ENCODE results near the gene GALNT10.
"Not testable (repeated sequence)": the region's sequence is repeated elsewhere in the genome, so short reads cannot be mapped to it uniquely, and the experiment has no call there.

Gene GALNT10

GRCh38 chr5:154358516-154359220, 168.1 kb downstream of the GALNT10 start:
- no peak for DNase-seq

- DNase-seq: no peak
These were observed 168.7 kb downstream of the GALNT10 start for GRCh38 chr5:154359221-154359573.

- not testable (repeated sequence) for DNase-seq
These were observed 169.7 kb downstream of the GALNT10 start for GRCh38 chr5:154360241-154360640.

- no peak for DNase-seq
These were observed 172.9 kb downstream of the GALNT10 start for GRCh38 chr5:154363411-154363810.

- no peak for DNase-seq
These were observed 174.2 kb downstream of the GALNT10 start for GRCh38 chr5:154364771-154365170.

GRCh38 chr5:154365823-154366222, 175.3 kb downstream of the GALNT10 start:
- no peak for DNase-seq

- no peak for DNase-seq
These were observed 175.8 kb downstream of the GALNT10 start for GRCh38 chr5:154366353-154366752.

GRCh38 chr5:154367101-154367500, 176.6 kb downstream of the GALNT10 start:
- no peak for DNase-seq

GRCh38 chr5:154368041-154368800, 177.7 kb downstream of the GALNT10 start:
- DNase-seq: no peak

GRCh38 chr5:154369682-154370081, 179.1 kb downstream of the GALNT10 start:
- DNase-seq: no peak

- no peak for DNase-seq
These were observed 179.6 kb downstream of the GALNT10 start for GRCh38 chr5:154370119-154370518.

- DNase-seq: no peak
These were observed 180.3 kb downstream of the GALNT10 start for GRCh38 chr5:154370813-154371212.

- no peak for DNase-seq
These were observed 181.2 kb downstream of the GALNT10 start for GRCh38 chr5:154371687-154372086.

GRCh38 chr5:154372661-154373060, 182.1 kb downstream of the GALNT10 start:
- DNase-seq: no peak

- no peak for DNase-seq
These were observed 182.8 kb downstream of the GALNT10 start for GRCh38 chr5:154373326-154373725.

- DNase-seq: no peak
These were observed 183.2 kb downstream of the GALNT10 start for GRCh38 chr5:154373729-154374179.

GRCh38 chr5:154374264-154374663, 183.7 kb downstream of the GALNT10 start:
- DNase-seq: no peak

- no peak for DNase-seq
These were observed 184.9 kb downstream of the GALNT10 start for GRCh38 chr5:154375329-154376008.

- DNase-seq: no peak
These were observed 185.9 kb downstream of the GALNT10 start for GRCh38 chr5:154376481-154376880.

- DNase-seq: no peak
These were observed 187.4 kb downstream of the GALNT10 start for GRCh38 chr5:154377754-154378533.

GRCh38 chr5:154380263-154380662, 189.7 kb downstream of the GALNT10 start:
- DNase-seq: no peak

- no peak for DNase-seq
These were observed 194.1 kb downstream of the GALNT10 start for GRCh38 chr5:154384480-154385235.

- DNase-seq: no peak
These were observed 194.6 kb downstream of the GALNT10 start for GRCh38 chr5:154385236-154385512.
